HepG2 (cell line): ENCODE measurements around the gene HSPA1B. TPM values are rescaled to one million over a fixed set of nuclear protein-coding genes. Genes with fewer than 3 reads are reported as not detected.
A peak's percentile ranks its signal among the peaks of the same experiment; 100 is the strongest.

ENCODE experiments used
- ASH2L ChIP-seq: fragments of 300-600, 200-600 bp; sonication (generic); IDR thresholded peaks from 2 replicates; pipeline ENCODE4 v1.7.0; 2017; ENCODE audit warnings: low read depth, mild to moderate bottlenecking, moderate library complexity, mixed read lengths, low read length; ENCODE audit not compliant: insufficient read length
- CTCF ChIP-seq: sonication (generic); formaldehyde crosslinking; IDR thresholded peaks from 2 replicates; pipeline ENCODE4 v1.5.0; 2020; ENCODE audit warnings: mild to moderate bottlenecking, missing genetic modification reagents, moderate library complexity
- JARID2 ChIP-seq: sonication (generic); formaldehyde crosslinking; IDR thresholded peaks from 2 replicates; pipeline ENCODE4 v1.8.1; 2023; ENCODE audit warnings: missing genetic modification reagents, inconsistent platforms; ENCODE audit not compliant: insufficient replicate concordance
- KLF15 ChIP-seq: sonication (generic); formaldehyde crosslinking; IDR thresholded peaks from 2 replicates; pipeline ENCODE4 v1.8.1; 2023; ENCODE audit warnings: borderline replicate concordance, mild to moderate bottlenecking, inconsistent platforms, missing genetic modification reagents, mixed read lengths
- KLF9 ChIP-seq: IDR thresholded peaks from 2 replicates; pipeline ENCODE4 v1.6.1; 2016; ENCODE audit warnings: low read depth
- KMT2B ChIP-seq: IDR thresholded peaks from 2 replicates; pipeline ENCODE4 v1.6.1; 2016; ENCODE audit warnings: missing genetic modification reagents, missing compliant biosample characterization
- LRRFIP1 ChIP-seq: sonication (generic); formaldehyde crosslinking; conservative IDR thresholded peaks from 2 replicates; pipeline ENCODE4 v1.4.0; 2020; ENCODE audit warnings: missing genetic modification reagents
- MATR3 ChIP-seq: sonication (generic); formaldehyde crosslinking; IDR thresholded peaks from 2 replicates; pipeline ENCODE4 v1.4.0; 2020; ENCODE audit warnings: missing genetic modification reagents
- MIER2 ChIP-seq: IDR thresholded peaks from 2 replicates; pipeline ENCODE4 v1.6.1; 2016; ENCODE audit warnings: missing biosample characterization, missing genetic modification reagents
- NCOR1 ChIP-seq: fragments of 200-600 bp; sonication (generic); IDR thresholded peaks from 2 replicates; pipeline ENCODE4 v1.7.0; 2017; ENCODE audit warnings: antibody characterized with exemption, low read length, borderline replicate concordance
- RXRA ChIP-seq: sonication (generic); formaldehyde crosslinking; IDR thresholded peaks from 2 replicates; pipeline ENCODE4 v1.5.1; 2020; ENCODE audit warnings: missing genetic modification reagents
- SAP130 ChIP-seq: IDR thresholded peaks from 2 replicates; pipeline ENCODE4 v1.6.1; 2016; ENCODE audit warnings: low read depth
- SIX1 ChIP-seq: sonication (generic); formaldehyde crosslinking; IDR thresholded peaks from 2 replicates; pipeline ENCODE4 v1.4.0; 2020; ENCODE audit warnings: missing genetic modification reagents, borderline replicate concordance
- TAF15 ChIP-seq: fragments of 200-400 bp; formaldehyde crosslinking; IDR thresholded peaks from one replicate; pipeline ENCODE4 v1.6.1; 2018; ENCODE audit warnings: mild to moderate bottlenecking, low read depth, low read length; ENCODE audit not compliant: poor library complexity, severe bottlenecking
- TRIM22 ChIP-seq: fragments of 450-650 bp; IDR thresholded peaks from 2 replicates; pipeline ENCODE4 v1.6.1; 2017
- YEATS4 ChIP-seq: sonication (generic); formaldehyde crosslinking; IDR thresholded peaks from 2 replicates; pipeline ENCODE4 v1.4.0; 2020; ENCODE audit warnings: missing genetic modification reagents, borderline replicate concordance
- ZC3H13 ChIP-seq: sonication (generic); formaldehyde crosslinking; IDR thresholded peaks from 2 replicates; pipeline ENCODE4 v1.8.1; 2023; ENCODE audit warnings: mild to moderate bottlenecking, missing genetic modification reagents, moderate library complexity
- ZKSCAN1 ChIP-seq: fragments of 150-350 bp; IDR thresholded peaks from 2 replicates; pipeline ENCODE4 v1.6.1; 2014; ENCODE audit warnings: low read length
- ZMYM4 ChIP-seq: sonication (generic); formaldehyde crosslinking; IDR thresholded peaks from 2 replicates; pipeline ENCODE4 v1.8.1; 2023; ENCODE audit warnings: mild to moderate bottlenecking, missing genetic modification reagents
- ZNF263 ChIP-seq: sonication (generic); formaldehyde crosslinking; IDR thresholded peaks from 2 replicates; pipeline ENCODE4 v1.4.0; 2020; ENCODE audit warnings: missing genetic modification reagents
- ZNF292 ChIP-seq: sonication (generic); formaldehyde crosslinking; IDR thresholded peaks from 2 replicates; pipeline ENCODE4 v1.8.1; 2022; ENCODE audit warnings: mild to moderate bottlenecking, low read depth, missing genetic modification reagents, borderline replicate concordance
- ZNF761 ChIP-seq: sonication (generic); formaldehyde crosslinking; conservative IDR thresholded peaks from 2 replicates; pipeline ENCODE4 v1.4.0; 2020; ENCODE audit warnings: mild to moderate bottlenecking, missing genetic modification reagents
- ZNF780A ChIP-seq: sonication (generic); formaldehyde crosslinking; IDR thresholded peaks from 2 replicates; pipeline ENCODE4 v1.8.0; 2022; ENCODE audit warnings: mild to moderate bottlenecking, missing genetic modification reagents, moderate library complexity
- ZNF816 ChIP-seq: sonication (generic); formaldehyde crosslinking; IDR thresholded peaks from 2 replicates; pipeline ENCODE4 v1.8.0; 2022; ENCODE audit warnings: missing genetic modification reagents, mild to moderate bottlenecking, borderline replicate concordance
- ZSCAN31 ChIP-seq: sonication (generic); formaldehyde crosslinking; IDR thresholded peaks from 2 replicates; pipeline ENCODE4 v1.5.0; 2020; ENCODE audit warnings: low read depth, mild to moderate bottlenecking, missing genetic modification reagents
- polyA plus RNA-seq, 8 experiments: library from polyadenylated mRNA; depleted of rRNA in 3 of 8; stranded (reverse) in 7 of 8; unstranded in 1 of 8; fragments of >200 nt; fragmentation: Illumina TruSeq in 4 of 8; extraction: Trizol in 4 of 8; gene quantifications; 2 replicates each; pipeline versions ENCODE4 v1.2.1 to v1.2.3, GENCODE V29; 2011 to 2016; ENCODE audit warnings: low read depth in 4 of 8, missing spikeins in 1 of 8, mixed read lengths in 1 of 8; ENCODE audit not compliant: insufficient read depth in 1 of 8
- total RNA-seq, 5 experiments: library from RNA; depleted of rRNA; stranded (reverse); fragments of >200 nt; fragmentation: Illumina TruSeq; extraction: Trizol; gene quantifications; 2 replicates each; pipeline ENCODE4 v1.2.3, GENCODE V29; 2016; ENCODE audit warnings: low read depth in 1 of 5

The HSPA1B gene
- total and polyA plus RNA-seq, 2 of the 13 experiments (the other 11 are each of a cell fraction or from before 2014, with no cell fraction given) = 26.0 to 186 TPM

GRCh38 chr6:31822036-31822821, 5.3 kb upstream of the HSPA1B start (continued):
- TF ChIP-seq ZKSCAN1 (peak; percentile 55; the same call in 1 of the 2 replicates), KLF9 (CRISPR knock-in tag) (no peak), ZSCAN31 (peak; percentile 50; the same call in 1 of the 2 replicates), KMT2B (CRISPR knock-in tag) (peak; percentile 10; the same call in 1 of the 2 replicates), CTCF (CRISPR knock-in tag) (0 out of 2 replicates have a peak, but pooled peaks have one; percentile 13), ZC3H13 (0 out of 2 replicates have a peak, but pooled peaks have one; percentile 58), ASH2L (peak; percentile 55), ZMYM4 (peak; percentile 18; the same call in 1 of the 2 replicates), RXRA (0 out of 2 replicates have a peak, but pooled peaks have one; percentile 46), NCOR1 (peak; percentile 59; the same call in 1 of the 2 replicates), MIER2 (CRISPR knock-in tag) (0 out of 2 replicates have a peak, but pooled peaks have one; percentile 37), ZNF292 (CRISPR knock-in tag) (peak; percentile 38; the same call in 1 of the 2 replicates), ZNF780A (CRISPR knock-in tag) (no peak), LRRFIP1 (CRISPR knock-in tag) (no peak), ZNF263 (CRISPR knock-in tag) (0 out of 2 replicates have a peak, but pooled peaks have one; percentile 14), TRIM22 (no peak), SAP130 (CRISPR knock-in tag) (peak; percentile 42; the same call in 1 of the 2 replicates), MATR3 (CRISPR knock-in tag) (no peak), JARID2 (no peak), YEATS4 (peak; percentile 60; the same call in 1 of the 2 replicates), ZNF761 (no peak), SIX1 (CRISPR knock-in tag) (no peak), KLF15 (CRISPR knock-in tag) (no peak), ZNF816 (CRISPR knock-in tag) (peak; percentile 69), TAF15 (no peak)
